ENCODE results near the gene FITM2.

- TF ChIP-seq, protein P1, sequence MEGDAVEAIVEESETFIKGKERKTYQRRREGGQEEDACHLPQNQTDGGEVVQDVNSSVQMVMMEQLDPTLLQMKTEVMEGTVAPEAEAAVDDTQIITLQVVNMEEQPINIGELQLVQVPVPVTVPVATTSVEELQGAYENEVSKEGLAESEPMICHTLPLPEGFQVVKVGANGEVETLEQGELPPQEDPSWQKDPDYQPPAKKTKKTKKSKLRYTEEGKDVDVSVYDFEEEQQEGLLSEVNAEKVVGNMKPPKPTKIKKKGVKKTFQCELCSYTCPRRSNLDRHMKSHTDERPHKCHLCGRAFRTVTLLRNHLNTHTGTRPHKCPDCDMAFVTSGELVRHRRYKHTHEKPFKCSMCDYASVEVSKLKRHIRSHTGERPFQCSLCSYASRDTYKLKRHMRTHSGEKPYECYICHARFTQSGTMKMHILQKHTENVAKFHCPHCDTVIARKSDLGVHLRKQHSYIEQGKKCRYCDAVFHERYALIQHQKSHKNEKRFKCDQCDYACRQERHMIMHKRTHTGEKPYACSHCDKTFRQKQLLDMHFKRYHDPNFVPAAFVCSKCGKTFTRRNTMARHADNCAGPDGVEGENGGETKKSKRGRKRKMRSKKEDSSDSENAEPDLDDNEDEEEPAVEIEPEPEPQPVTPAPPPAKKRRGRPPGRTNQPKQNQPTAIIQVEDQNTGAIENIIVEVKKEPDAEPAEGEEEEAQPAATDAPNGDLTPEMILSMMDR (conservative IDR thresholded peaks at IDR 0.05), result no peak
- TF ChIP-seq EZH2 (IDR thresholded peaks at IDR 0.05; ENCODE audit: low read depth), result no peak
These were observed 45.3 kb upstream of the FITM2 start for GRCh38 chr20:44356353-44356723.

Data from PC-9 (cell line).